Osteocyte (in vitro differentiated cells): Measurements from ENCODE around the gene PRSS38. TPM values are rescaled to one million over a fixed set of nuclear protein-coding genes. Genes with fewer than 3 reads are reported as not detected.

ENCODE experiments used
- DNase-seq: peaks from one replicate; pipeline ENCODE4 v3.0.0; 2021; ENCODE audit warnings: mixed read lengths; ENCODE audit not compliant: unreplicated experiment; ENCODE audit errors: extremely low spot score
- H3K27ac Mint-ChIP-seq: one replicate; pipeline ENCODE4 v1.8.0; 2021; ENCODE audit warnings: mild to moderate bottlenecking, mixed read lengths; ENCODE audit not compliant: unreplicated experiment
- H3K27me3 Mint-ChIP-seq: one replicate; pipeline ENCODE4 v1.8.0; 2021; ENCODE audit warnings: mixed read lengths; ENCODE audit not compliant: unreplicated experiment
- H3K36me3 Mint-ChIP-seq: one replicate; pipeline ENCODE4 v1.8.0; 2021; ENCODE audit warnings: mixed read lengths; ENCODE audit not compliant: unreplicated experiment
- H3K4me1 Mint-ChIP-seq: one replicate; pipeline ENCODE4 v1.8.0; 2021; ENCODE audit warnings: mixed read lengths; ENCODE audit not compliant: unreplicated experiment
- H3K4me3 Mint-ChIP-seq: one replicate; pipeline ENCODE4 v1.8.0; 2021; ENCODE audit warnings: mild to moderate bottlenecking, moderate library complexity, mixed read lengths; ENCODE audit not compliant: unreplicated experiment
- H3K9me3 Mint-ChIP-seq: one replicate; pipeline ENCODE4 v1.8.0; 2021; ENCODE audit warnings: mixed read lengths; ENCODE audit not compliant: unreplicated experiment
- CTCF ChIP-seq: fragments of 200-600 bp; sonication (generic); IDR thresholded peaks from 2 replicates; pipeline ENCODE4 v1.5.0; 2021; ENCODE audit warnings: antibody characterized with exemption, mild to moderate bottlenecking, moderate library complexity
- total RNA-seq: library from RNA; stranded (reverse); gene quantifications from 2 replicates; pipeline ENCODE4 v1.2.1, GENCODE V29; 2021

Gene PRSS38
- total RNA-seq, 1 donor from 2014 or later, result not detected

DNA sequence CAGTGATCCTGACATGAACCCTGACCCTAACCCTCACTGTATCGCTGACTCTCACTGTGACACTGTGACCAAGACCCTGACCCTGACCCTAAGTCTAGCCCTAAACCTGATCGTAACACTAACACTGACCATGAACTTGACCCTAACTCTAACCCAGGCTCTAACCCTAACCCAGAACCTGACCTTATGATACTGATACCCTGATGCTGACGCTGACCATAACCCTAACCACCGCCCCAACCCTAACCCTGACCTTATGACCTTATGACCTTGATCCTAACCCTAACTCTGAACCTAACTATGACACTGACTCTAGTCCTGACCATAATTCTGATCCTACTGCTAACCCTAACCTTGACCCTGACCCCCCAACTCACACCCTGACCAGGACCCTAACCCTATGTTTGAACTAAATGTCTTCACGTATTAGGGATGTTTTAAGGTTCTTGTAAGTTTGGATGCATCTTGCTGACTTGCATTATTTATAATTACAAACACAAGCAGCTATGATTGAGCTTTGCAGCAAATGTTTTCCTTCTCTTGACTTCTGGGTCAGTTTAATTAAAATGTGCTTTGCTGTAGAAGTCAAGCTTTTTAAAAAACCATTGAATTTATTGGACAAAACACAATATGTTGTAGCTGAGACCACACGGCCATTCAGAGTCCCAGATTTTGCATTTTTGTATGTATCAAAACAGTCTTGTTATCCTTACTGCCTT lies 23.9 kb upstream of the PRSS38 start:
- H3K36me3 Mint-ChIP-seq, result no peaks in the 10 kb centered on the region
- TF ChIP-seq CTCF, result no peak
- H3K4me1 Mint-ChIP-seq, result peaks cover 55% of the 10 kb centered on the region
- no peaks in the 10 kb centered on the region for H3K9me3 Mint-ChIP-seq
- DNase-seq, result no peak
- H3K4me3 Mint-ChIP-seq, result no peak overlapping the region
- H3K27ac Mint-ChIP-seq, result no peak overlapping the region
- peaks cover 2% of the 10 kb centered on the region for H3K27me3 Mint-ChIP-seq

DNA sequence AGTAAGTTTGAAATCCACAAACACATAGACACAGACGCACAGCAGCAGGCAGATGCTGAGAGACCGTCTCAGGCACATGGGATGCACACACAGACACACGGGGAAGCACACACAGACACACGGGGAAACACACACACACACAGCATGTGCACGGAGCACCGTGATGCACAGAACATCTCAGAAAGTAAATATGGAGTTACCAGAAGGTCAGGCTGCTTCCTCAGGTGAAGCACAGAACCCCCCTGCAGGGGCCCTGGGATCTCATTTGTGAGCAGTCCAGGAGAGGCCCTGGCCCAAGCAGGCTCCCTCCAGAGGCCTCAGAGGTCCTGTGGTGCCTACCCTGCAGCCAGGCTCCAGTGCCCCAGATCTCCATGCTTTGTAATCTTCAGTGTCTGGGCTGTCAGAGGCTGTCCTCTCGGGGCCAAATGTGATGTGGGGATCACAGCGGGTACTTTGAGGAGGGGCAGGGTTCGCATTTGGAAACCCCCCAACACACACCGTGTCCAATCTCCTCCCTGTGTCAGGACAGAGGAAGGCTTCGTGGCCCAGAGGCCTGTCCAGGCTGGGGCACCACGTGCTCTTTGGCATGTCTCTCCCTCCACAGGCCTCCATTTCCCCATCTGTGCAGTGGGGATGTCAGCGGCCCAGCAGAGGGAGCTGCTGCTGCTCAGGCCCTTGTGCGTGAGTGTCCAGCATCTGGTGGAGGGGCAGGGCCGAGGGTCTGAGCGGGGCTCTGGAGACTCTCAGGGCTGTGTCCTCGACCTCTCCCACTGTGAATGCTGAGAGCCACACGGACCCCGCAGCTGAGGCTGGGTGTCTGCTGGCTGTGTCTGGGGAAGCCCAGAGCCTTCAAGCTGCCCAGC lies 23.0 kb upstream of the PRSS38 start:
- Mint-ChIP-seq H3K36me3 (no peaks in the 10 kb centered on the region), H3K4me1 (peaks cover 52% of the 10 kb centered on the region), H3K27ac (no peak overlapping the region), H3K4me3 (no peak overlapping the region), H3K9me3 (no peaks in the 10 kb centered on the region), H3K27me3 (peaks cover 11% of the 10 kb centered on the region)
- peak; percentile 39 for TF ChIP-seq CTCF
- peak; percentile 75 for DNase-seq

DNA sequence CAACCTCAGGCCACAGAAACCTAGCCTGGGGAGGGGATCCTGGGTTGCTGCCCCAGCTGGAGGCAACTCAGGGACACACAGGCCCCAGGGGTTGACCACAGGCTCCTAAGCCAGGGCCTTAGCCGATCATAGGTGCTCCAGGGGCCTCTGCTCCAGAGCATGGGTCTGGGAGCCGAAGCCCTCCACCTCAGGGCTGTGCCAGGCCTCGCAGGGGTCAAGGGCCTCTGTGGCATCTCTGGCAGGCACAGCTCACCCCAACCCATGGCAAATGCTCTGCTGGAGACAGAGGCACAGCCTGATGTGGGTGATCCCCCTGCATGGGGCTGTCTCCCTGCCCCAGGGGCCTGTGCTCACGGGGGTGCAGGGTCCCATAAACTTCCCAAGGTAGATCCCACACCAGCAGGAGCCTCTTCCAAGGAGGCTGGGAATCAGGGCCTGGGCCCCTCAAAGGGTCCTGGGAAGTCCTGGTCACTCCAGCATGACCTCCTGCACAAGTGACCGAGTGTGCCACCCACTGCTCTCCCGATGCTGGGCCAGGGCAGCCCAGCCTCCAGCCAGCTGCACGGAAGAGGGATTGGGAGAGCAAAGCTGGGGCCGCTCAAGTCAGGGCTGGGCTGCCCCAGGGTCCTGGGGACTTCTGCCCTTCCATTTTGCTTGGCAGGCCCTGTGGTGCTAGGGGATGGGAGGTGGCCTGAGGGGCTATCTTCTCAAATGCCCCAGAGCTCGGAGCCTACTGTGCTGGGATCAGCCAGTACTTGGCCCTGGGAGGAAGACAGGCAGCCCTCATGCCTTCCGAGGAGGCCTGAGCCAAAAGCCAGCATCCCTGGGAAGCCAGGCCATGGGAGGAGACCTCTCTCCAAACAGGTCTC lies 22.2 kb upstream of the PRSS38 start:
- H3K27me3 Mint-ChIP-seq, result peaks cover 19% of the 10 kb centered on the region
- peak overlapping the region; percentile 63 for H3K27ac Mint-ChIP-seq

GRCh38 chr1:227793948-227794816 lies 21.3 kb upstream of the PRSS38 start:
- Mint-ChIP-seq H3K4me1 (peaks cover 38% of the 10 kb centered on the region), H3K27me3 (peaks cover 26% of the 10 kb centered on the region), H3K4me3 (peak overlapping the region; percentile 14), H3K9me3 (peaks cover under 1% of the 10 kb centered on the region), H3K27ac (peak overlapping the region; percentile 63), H3K36me3 (no peaks in the 10 kb centered on the region)
- TF ChIP-seq CTCF, result no peak
- peak; percentile 93 for DNase-seq

More for the DNA sequence above, 22.2 kb upstream of the PRSS38 start:
- Mint-ChIP-seq H3K36me3 (no peaks in the 10 kb centered on the region), H3K4me1 (peaks cover 47% of the 10 kb centered on the region), H3K4me3 (no peak overlapping the region), H3K9me3 (no peaks in the 10 kb centered on the region)
- DNase-seq, result peak; percentile 83
- no peak for TF ChIP-seq CTCF
